Ishikawa (cell line): Measurements from ENCODE around the gene DOCK2.

Experiments used
- CEBPB ChIP-seq: IDR thresholded peaks from 2 replicates; pipeline ENCODE4 v1.6.1; 2012
- MAX ChIP-seq: IDR thresholded peaks from 2 replicates; pipeline ENCODE4 v1.6.1; 2012
- REST ChIP-seq: IDR thresholded peaks from 2 replicates; pipeline ENCODE4 v1.6.1; 2012; ENCODE audit warnings: low read depth, mild to moderate bottlenecking
- TAF1 ChIP-seq: IDR thresholded peaks from 2 replicates; pipeline ENCODE4 v1.6.1; 2012; ENCODE audit warnings: low read depth, mild to moderate bottlenecking
- YY1 ChIP-seq: IDR thresholded peaks from 2 replicates; pipeline ENCODE4 v1.6.1; 2012; ENCODE audit warnings: low read depth

DNA sequence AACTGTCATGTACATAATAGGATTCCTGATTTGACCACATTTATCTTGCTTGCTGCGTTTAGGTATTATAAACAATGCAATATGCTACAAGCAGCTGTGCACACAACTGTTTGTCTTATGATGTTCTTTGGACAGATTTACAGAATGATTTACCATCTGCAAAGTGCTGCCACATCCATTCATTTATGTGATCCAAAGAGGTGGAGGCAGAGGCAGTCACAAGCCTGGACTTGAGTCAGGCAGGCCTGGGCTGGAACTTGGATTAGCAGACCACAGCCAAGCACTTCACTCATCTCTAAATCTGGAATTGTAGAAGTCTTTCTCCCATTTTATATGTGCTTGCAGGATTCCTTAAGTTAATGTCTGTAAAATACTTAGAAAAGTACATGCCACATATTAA is 194.3 kb downstream of the DOCK2 start:
- TF ChIP-seq REST (no peak), TAF1 (no peak), MAX (no peak), CEBPB (no peak), YY1 (no peak)
